Muscle of leg (tissue), 11 donors: Measurements from ENCODE around the gene SEH1L. TPM values are rescaled to one million over a fixed set of nuclear protein-coding genes. Genes with fewer than 3 reads are reported as not detected.
A peak's percentile ranks its signal among the peaks of the same experiment; 100 is the strongest.

Experiments used
- DNase-seq: peaks from one replicate; pipeline ENCODE4 v3.0.0; 2013
- H3K27ac ChIP-seq: one replicate; pipeline ENCODE4 v1.5.1; 2013; ENCODE audit warnings: mild to moderate bottlenecking, low read length, control low read depth
- H3K27me3 ChIP-seq: one replicate; pipeline ENCODE4 v1.6.1; 2013; ENCODE audit warnings: low read length; ENCODE audit not compliant: control insufficient read depth, insufficient read depth
- H3K36me3 ChIP-seq: one replicate; pipeline ENCODE4 v1.6.1; 2013; ENCODE audit warnings: low read length; ENCODE audit not compliant: control insufficient read depth, insufficient read depth
- H3K4me1 ChIP-seq: one replicate; pipeline ENCODE4 v1.6.1; 2013; ENCODE audit warnings: low read length; ENCODE audit not compliant: control insufficient read depth, insufficient read depth
- H3K4me3 ChIP-seq: one replicate; pipeline ENCODE4 v1.5.1; 2013; ENCODE audit warnings: low read length, control low read depth
- H3K9me3 ChIP-seq: replicated peaks from 2 replicates; pipeline ENCODE4 v1.6.1; 2013; ENCODE audit warnings: low read depth, low read length; ENCODE audit not compliant: control insufficient read depth
- WGBS: methylation state at CpG from one replicate; pipeline ENCODE4 v1.1.5; 2013; ENCODE audit warnings: missing lambda C conversion rate; ENCODE audit not compliant: insufficient coverage; 5-methylcytosine and 5-hydroxymethylcytosine counted together
- polyA plus RNA-seq, 8 donors: library from polyadenylated mRNA; unstranded; fragments of 120-200 nt; gene quantifications; one replicate each; pipeline versions ENCODE4 v1.2.1 to v1.2.3, GENCODE V29; 2013; ENCODE audit warnings: inconsistent platforms in 1 of 8, low replicate concordance in 1 of 8; ENCODE audit not compliant: insufficient read length in 8 of 8, insufficient read depth in 1 of 8
- total RNA-seq: library from RNA; stranded (reverse); fragments of 120-200 nt; gene quantifications from one replicate; pipeline ENCODE4 v1.2.4, GENCODE V29; 2013

SEH1L gene
- total and polyA plus RNA-seq, 9 donors: 16.6 to 30.7 (median 27.5) TPM

DNA sequence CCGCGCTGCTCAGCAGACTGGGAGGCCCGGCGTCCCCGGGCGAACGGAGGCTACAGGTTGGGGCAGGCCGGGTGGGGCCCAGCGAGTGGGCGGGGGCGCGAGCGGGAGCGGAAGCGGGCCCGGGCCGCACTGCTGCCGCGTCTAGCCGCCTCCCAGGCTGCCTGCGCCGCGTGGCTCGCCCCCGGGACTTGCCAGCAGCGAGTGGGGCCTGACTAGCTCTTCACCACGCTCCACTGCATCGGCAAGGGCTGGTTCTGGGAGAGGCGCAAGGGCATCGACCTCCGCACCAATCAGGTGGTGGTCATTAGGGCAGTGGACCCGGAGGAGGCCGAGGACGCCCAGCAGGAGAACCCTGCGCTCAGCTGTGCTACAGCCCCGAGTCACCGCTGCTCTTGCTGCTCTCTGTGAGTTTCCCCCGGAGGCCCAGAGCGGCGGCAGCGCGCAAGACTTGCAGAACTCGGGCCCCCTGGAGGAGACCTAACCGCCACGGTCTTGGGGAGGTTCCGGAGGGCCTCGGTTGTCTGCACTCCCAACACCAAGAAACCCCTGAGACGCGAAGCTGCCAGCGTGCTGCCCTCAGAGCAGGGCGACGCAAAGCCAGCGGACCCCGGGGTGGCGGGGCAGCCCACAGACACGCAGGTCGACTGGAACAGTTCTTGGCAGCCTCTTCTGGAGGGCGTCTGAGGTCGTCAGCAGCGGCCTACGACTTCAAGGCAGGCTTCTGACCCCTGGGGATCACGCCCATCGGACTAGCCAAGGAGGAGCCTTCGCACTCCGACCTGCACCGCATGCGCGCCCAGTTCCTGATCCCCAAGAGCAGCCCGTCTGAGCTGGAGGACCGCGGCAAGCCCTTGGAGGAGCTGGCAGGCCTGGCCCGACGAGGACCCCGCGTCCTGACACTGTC lies 36.5 kb upstream of the SEH1L start:
- WGBS: 5% methylated on average over 70 of the region's 75 CpGs
- H3K27ac ChIP-seq: no peak overlapping the region
- DNase-seq: peak; percentile 19
- H3K27me3 ChIP-seq: peaks cover 20% of the 10 kb centered on the region
- peak overlapping the region; percentile 34 for H3K4me3 ChIP-seq
- peaks cover 10% of the 10 kb centered on the region for H3K4me1 ChIP-seq
- peaks cover 2% of the 10 kb centered on the region for H3K9me3 ChIP-seq
- no peaks in the 10 kb centered on the region for H3K36me3 ChIP-seq

DNA sequence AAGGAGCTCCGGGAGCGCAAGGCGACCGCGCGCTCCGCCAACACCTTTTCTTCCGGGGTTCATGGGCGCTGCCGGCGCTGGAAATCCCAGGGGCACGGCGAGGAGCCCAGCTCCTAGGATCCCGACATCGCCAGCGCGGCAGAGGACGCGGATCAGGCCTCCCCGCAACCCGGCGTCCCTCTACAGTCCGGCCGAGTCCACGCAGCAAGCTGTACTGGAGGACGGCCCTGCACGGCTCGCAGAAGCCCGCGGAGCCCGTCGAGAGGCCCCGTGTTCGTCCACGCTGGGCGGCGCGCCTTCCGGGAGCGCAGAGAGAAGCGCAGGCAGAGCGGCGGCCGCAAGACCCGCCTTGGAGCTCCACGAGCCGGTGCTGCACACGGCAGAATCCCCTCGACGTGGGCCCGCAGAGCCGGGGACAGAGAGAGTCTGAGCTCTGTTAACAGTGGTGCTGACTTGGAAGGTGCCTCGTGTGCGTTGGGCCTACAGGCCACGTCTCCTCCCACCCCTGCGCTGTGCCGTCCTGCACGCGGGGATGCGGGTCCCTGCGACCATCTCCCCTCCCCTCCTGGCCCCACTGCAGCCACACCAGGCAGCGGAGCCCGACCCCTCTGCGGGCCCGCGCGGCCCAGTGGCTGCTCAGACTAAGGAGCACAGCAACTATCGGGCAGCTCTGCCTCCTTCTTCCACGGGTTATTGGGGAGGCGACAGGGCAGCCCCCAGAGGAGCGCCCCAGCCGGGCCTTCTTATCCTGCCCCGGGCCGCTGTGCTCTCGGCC lies 35.7 kb upstream of the SEH1L start:
- H3K4me3 ChIP-seq: peak overlapping the region; percentile 34

GRCh38 chr18:12921178-12921577 lies 26.6 kb upstream of the SEH1L start:
- 42% methylated on average over 2 of the region's 7 CpGs for WGBS
- Histone ChIP-seq H3K36me3 (no peaks in the 10 kb centered on the region), H3K4me1 (peaks cover 8% of the 10 kb centered on the region), H3K9me3 (no peaks in the 10 kb centered on the region), H3K27me3 (no peaks in the 10 kb centered on the region), H3K27ac (no peak overlapping the region), H3K4me3 (no peak overlapping the region)
- no peak for DNase-seq

More for the DNA sequence above, 35.7 kb upstream of the SEH1L start:
- WGBS: 17% methylated on average over 72 of the region's 75 CpGs
- Histone ChIP-seq H3K36me3 (no peaks in the 10 kb centered on the region), H3K9me3 (peaks cover 2% of the 10 kb centered on the region), H3K4me1 (peaks cover 10% of the 10 kb centered on the region), H3K27me3 (peaks cover 19% of the 10 kb centered on the region), H3K27ac (no peak overlapping the region)
- DNase-seq: peak; percentile 38

GRCh38 chr18:12922266-12922665 lies 25.5 kb upstream of the SEH1L start:
- no CpG with 5 or more reads among the region's 1 CpG for WGBS
- Histone ChIP-seq H3K4me1 (peaks cover 8% of the 10 kb centered on the region), H3K36me3 (no peaks in the 10 kb centered on the region), H3K27me3 (no peaks in the 10 kb centered on the region), H3K4me3 (no peak overlapping the region), H3K9me3 (no peaks in the 10 kb centered on the region), H3K27ac (no peak overlapping the region)
- DNase-seq: no peak

DNA sequence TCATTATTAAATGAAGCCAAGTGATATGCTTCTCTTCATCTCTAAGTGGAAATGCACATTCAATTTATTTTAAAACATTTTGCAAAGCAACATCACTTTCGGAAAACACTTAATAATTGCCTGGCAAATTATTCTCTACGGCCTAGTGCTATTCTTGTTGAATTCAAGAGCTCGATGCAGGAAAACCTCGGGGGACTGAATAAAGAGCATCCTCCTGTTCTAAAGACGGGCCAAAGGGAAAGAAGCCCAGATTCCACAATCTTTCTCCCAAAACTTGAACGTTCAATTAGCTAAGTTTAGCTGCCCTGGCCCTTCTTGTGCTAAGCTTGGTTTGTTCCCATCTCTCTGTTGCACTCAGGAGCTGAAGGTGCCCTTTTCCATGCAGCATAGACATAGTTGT lies 23.2 kb upstream of the SEH1L start:
- Histone ChIP-seq H3K36me3 (no peaks in the 10 kb centered on the region), H3K9me3 (no peaks in the 10 kb centered on the region), H3K4me3 (no peak overlapping the region), H3K4me1 (peaks cover 8% of the 10 kb centered on the region), H3K27ac (no peak overlapping the region), H3K27me3 (no peaks in the 10 kb centered on the region)
- DNase-seq: peak; percentile 75
- 45% methylated on average over 4 of the region's 6 CpGs for WGBS

- Histone ChIP-seq H3K36me3 (no peaks in the 10 kb centered on the region), H3K9me3 (no peaks in the 10 kb centered on the region), H3K27me3 (no peaks in the 10 kb centered on the region), H3K4me3 (no peak overlapping the region), H3K4me1 (peaks cover 8% of the 10 kb centered on the region), H3K27ac (no peak overlapping the region)
- DNase-seq: no peak
- WGBS: 67% methylated on average over 2 of the region's 4 CpGs
These were observed 19.6 kb upstream of the SEH1L start for GRCh38 chr18:12928206-12928605.

GRCh38 chr18:12928641-12929040 lies 19.2 kb upstream of the SEH1L start:
- H3K27ac ChIP-seq: no peak overlapping the region
- H3K4me1 ChIP-seq: peaks cover 8% of the 10 kb centered on the region
- WGBS: no CpG with 5 or more reads among the region's 5 CpGs
- no peak for DNase-seq
- H3K36me3 ChIP-seq: no peaks in the 10 kb centered on the region
- H3K4me3 ChIP-seq: no peak overlapping the region
- H3K9me3 ChIP-seq: no peaks in the 10 kb centered on the region
- H3K27me3 ChIP-seq: no peaks in the 10 kb centered on the region

DNA sequence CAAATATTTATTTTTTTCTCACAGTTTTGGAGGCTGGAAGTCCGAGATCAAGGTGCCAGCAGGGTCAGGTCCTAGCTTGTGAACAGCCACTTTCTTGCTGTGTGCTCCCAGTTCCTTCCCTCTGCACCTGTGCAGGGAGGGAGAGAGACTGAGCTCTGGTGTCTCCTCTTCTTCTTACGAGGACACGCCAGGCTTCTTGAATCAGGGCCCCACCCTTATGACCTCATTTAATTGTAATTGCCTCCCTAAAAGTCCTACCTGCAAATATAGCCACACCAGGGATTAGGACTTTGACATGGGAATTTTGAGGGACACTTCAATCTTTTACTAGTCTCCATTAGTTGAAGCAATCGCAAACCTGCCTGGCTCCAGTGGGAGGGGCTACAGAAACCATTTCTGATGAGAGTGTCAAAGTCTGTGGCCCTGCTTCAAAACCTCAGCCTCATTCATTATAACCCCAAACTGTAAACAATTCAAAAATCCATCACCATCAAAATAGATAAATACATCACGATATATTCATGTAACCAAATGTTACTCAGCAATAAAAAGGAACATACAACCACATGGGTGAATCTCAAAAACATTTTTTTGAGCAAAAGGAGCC lies 18.2 kb upstream of the SEH1L start:
- H3K27me3 ChIP-seq: no peaks in the 10 kb centered on the region
- H3K9me3 ChIP-seq: no peaks in the 10 kb centered on the region
- H3K4me1 ChIP-seq: peaks cover 8% of the 10 kb centered on the region
- WGBS: 83% methylated on average over 1 of the region's 5 CpGs
- H3K4me3 ChIP-seq: no peak overlapping the region
- DNase-seq: no peak
- no peaks in the 10 kb centered on the region for H3K36me3 ChIP-seq
- no peak overlapping the region for H3K27ac ChIP-seq

DNA sequence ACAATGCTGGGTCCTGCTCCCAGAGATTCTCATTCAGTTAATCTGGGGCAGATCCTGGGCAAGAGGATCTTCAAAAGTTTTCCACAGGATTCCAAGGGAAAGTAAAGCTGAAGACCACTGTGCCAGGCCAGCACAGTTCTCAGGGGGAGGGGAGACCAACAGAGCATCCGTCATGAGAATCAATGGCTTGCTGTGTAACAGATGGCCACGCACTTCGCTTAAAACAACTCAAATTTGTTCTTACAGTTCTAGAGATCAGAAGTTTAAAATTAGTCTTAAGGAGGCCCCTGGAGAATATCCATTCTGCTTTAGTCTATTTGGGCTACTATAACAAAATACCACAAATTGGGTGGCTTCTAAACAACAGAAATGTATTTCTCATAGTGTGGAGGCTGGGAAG lies 17.4 kb upstream of the SEH1L start:
- Histone ChIP-seq H3K4me1 (peaks cover 3% of the 10 kb centered on the region), H3K9me3 (no peaks in the 10 kb centered on the region), H3K4me3 (no peak overlapping the region), H3K27ac (no peak overlapping the region), H3K36me3 (no peaks in the 10 kb centered on the region), H3K27me3 (no peaks in the 10 kb centered on the region)
- DNase-seq: no peak
- WGBS: no CpG with 5 or more reads among the region's 3 CpGs

- no peaks in the 10 kb centered on the region for H3K9me3 ChIP-seq
- DNase-seq: no peak
- H3K27me3 ChIP-seq: no peaks in the 10 kb centered on the region
- H3K27ac ChIP-seq: no peak overlapping the region
- H3K4me1 ChIP-seq: peaks cover 2% of the 10 kb centered on the region
- 83% methylated on average over 2 of the region's 3 CpGs for WGBS
- no peak overlapping the region for H3K4me3 ChIP-seq
- no peaks in the 10 kb centered on the region for H3K36me3 ChIP-seq
These were observed 16.9 kb upstream of the SEH1L start for GRCh38 chr18:12930908-12931307.
